HepG2 (cell line): ENCODE data around the gene STK11. TPM values are rescaled to one million over a fixed set of nuclear protein-coding genes. Genes with fewer than 3 reads are reported as not detected.

Experiments used
- BORCS8-MEF2B ChIP-seq: sonication (generic); formaldehyde crosslinking; IDR thresholded peaks from 2 replicates; pipeline ENCODE4 v1.8.0; 2022; ENCODE audit warnings: mild to moderate bottlenecking, missing genetic modification reagents
- DR1 ChIP-seq: sonication (generic); formaldehyde crosslinking; IDR thresholded peaks from 2 replicates; pipeline ENCODE4 v1.8.0; 2021; ENCODE audit warnings: mild to moderate bottlenecking, missing genetic modification reagents, inconsistent platforms
- GFI1 ChIP-seq: sonication (generic); formaldehyde crosslinking; IDR thresholded peaks from 2 replicates; pipeline ENCODE4 v1.5.0; 2020; ENCODE audit warnings: missing genetic modification reagents, mild to moderate bottlenecking, borderline replicate concordance
- HDAC1 ChIP-seq: sonication (generic); formaldehyde crosslinking; IDR thresholded peaks from 2 replicates; pipeline ENCODE4 v1.5.1; 2020; ENCODE audit warnings: mild to moderate bottlenecking, missing genetic modification reagents
- HDAC6 ChIP-seq: fragments of 200-600 bp; sonication (generic); IDR thresholded peaks from 2 replicates; pipeline ENCODE4 v1.7.0; 2017; ENCODE audit warnings: mild to moderate bottlenecking, antibody characterized with exemption, low read length, low read depth
- IKZF4 ChIP-seq: sonication (generic); formaldehyde crosslinking; IDR thresholded peaks from 2 replicates; pipeline ENCODE4 v1.5.1; 2020; ENCODE audit warnings: borderline replicate concordance, mild to moderate bottlenecking, low read depth, missing genetic modification reagents; ENCODE audit errors: not compliant biosample characterization
- NFE2 ChIP-seq: sonication (generic); formaldehyde crosslinking; IDR thresholded peaks from 2 replicates; pipeline ENCODE4 v1.4.0; 2020; ENCODE audit warnings: missing genetic modification reagents
- NR2F6 ChIP-seq, 2 experiments: IDR thresholded peaks; 2 replicates each; pipeline ENCODE4 v1.6.1; 2016; ENCODE audit warnings: antibody characterized with exemption in 1 of 2, mild to moderate bottlenecking in 1 of 2
- PRMT3 ChIP-seq: sonication (generic); formaldehyde crosslinking; IDR thresholded peaks from 2 replicates; pipeline ENCODE4 v1.8.1; 2022; ENCODE audit warnings: low read depth, mild to moderate bottlenecking, moderate library complexity, missing genetic modification reagents, borderline replicate concordance
- RARG ChIP-seq: sonication (generic); formaldehyde crosslinking; IDR thresholded peaks from 2 replicates; pipeline ENCODE4 v1.4.0; 2020; ENCODE audit warnings: low read depth, mild to moderate bottlenecking, missing genetic modification reagents
- RFXANK ChIP-seq: IDR thresholded peaks from 2 replicates; pipeline ENCODE4 v1.6.1; 2016
- SALL2 ChIP-seq: sonication (generic); formaldehyde crosslinking; IDR thresholded peaks from 2 replicates; pipeline ENCODE4 v1.8.1; 2023; ENCODE audit warnings: mild to moderate bottlenecking, missing genetic modification reagents, inconsistent platforms
- THAP8 ChIP-seq: sonication (generic); formaldehyde crosslinking; IDR thresholded peaks from 2 replicates; pipeline ENCODE4 v1.5.1; 2020; ENCODE audit warnings: missing genetic modification reagents, mild to moderate bottlenecking, borderline replicate concordance
- TMF1 ChIP-seq: sonication (generic); formaldehyde crosslinking; IDR thresholded peaks from 2 replicates; pipeline ENCODE4 v1.8.1; 2022; ENCODE audit warnings: low read depth, missing genetic modification reagents
- XBP1 ChIP-seq: sonication (generic); formaldehyde crosslinking; IDR thresholded peaks from 2 replicates; pipeline ENCODE4 v1.5.0; 2020; ENCODE audit warnings: missing genetic modification reagents
- ZBED4 ChIP-seq: sonication (generic); formaldehyde crosslinking; IDR thresholded peaks from 2 replicates; pipeline ENCODE4 v1.4.0; 2020; ENCODE audit warnings: missing genetic modification reagents, borderline replicate concordance
- ZBTB4 ChIP-seq: sonication (generic); formaldehyde crosslinking; IDR thresholded peaks from 2 replicates; pipeline ENCODE4 v1.4.0; 2020; ENCODE audit warnings: missing genetic modification reagents, mild to moderate bottlenecking, borderline replicate concordance
- ZFP36L1 ChIP-seq: sonication (generic); formaldehyde crosslinking; IDR thresholded peaks from 2 replicates; pipeline ENCODE4 v1.8.0; 2022; ENCODE audit warnings: mild to moderate bottlenecking, missing genetic modification reagents, moderate library complexity
- ZMYM4 ChIP-seq: sonication (generic); formaldehyde crosslinking; IDR thresholded peaks from 2 replicates; pipeline ENCODE4 v1.8.1; 2023; ENCODE audit warnings: mild to moderate bottlenecking, missing genetic modification reagents
- ZNF354B ChIP-seq: sonication (generic); formaldehyde crosslinking; IDR thresholded peaks from 2 replicates; pipeline ENCODE4 v1.8.0; 2022; ENCODE audit warnings: mild to moderate bottlenecking, missing genetic modification reagents
- ZNF720 ChIP-seq: sonication (generic); formaldehyde crosslinking; IDR thresholded peaks from 2 replicates; pipeline ENCODE4 v1.4.0; 2020; ENCODE audit warnings: missing genetic modification reagents
- ZNF780A ChIP-seq: sonication (generic); formaldehyde crosslinking; IDR thresholded peaks from 2 replicates; pipeline ENCODE4 v1.8.0; 2022; ENCODE audit warnings: mild to moderate bottlenecking, missing genetic modification reagents, moderate library complexity
- polyA plus RNA-seq, 8 experiments: library from polyadenylated mRNA; depleted of rRNA in 3 of 8; stranded (reverse) in 7 of 8; unstranded in 1 of 8; fragments of >200 nt; fragmentation: Illumina TruSeq in 4 of 8; extraction: Trizol in 4 of 8; gene quantifications; 2 replicates each; pipeline versions ENCODE4 v1.2.1 to v1.2.3, GENCODE V29; 2011 to 2016; ENCODE audit warnings: low read depth in 4 of 8, missing spikeins in 1 of 8, mixed read lengths in 1 of 8; ENCODE audit not compliant: insufficient read depth in 1 of 8
- total RNA-seq, 5 experiments: library from RNA; depleted of rRNA; stranded (reverse); fragments of >200 nt; fragmentation: Illumina TruSeq; extraction: Trizol; gene quantifications; 2 replicates each; pipeline ENCODE4 v1.2.3, GENCODE V29; 2016; ENCODE audit warnings: low read depth in 1 of 5

STK11 gene
- total and polyA plus RNA-seq, 2 of the 13 experiments (the other 11 are each of a cell fraction or from before 2014, with no cell fraction given), result 27.5 to 43.6 TPM

GRCh38 chr19:1173845-1174809 is 31.5 kb upstream of the STK11 start, which contains the start of gene SBNO2 (continued):
- peak; percentile 17 for TF ChIP-seq HDAC1 (CRISPR knock-in tag)
- TF ChIP-seq TMF1 (CRISPR knock-in tag), result no peak
- TF ChIP-seq RARG (CRISPR knock-in tag), result no peak
- TF ChIP-seq NFE2 (CRISPR knock-in tag), result no peak
- TF ChIP-seq SALL2 (CRISPR knock-in tag), result peak; percentile 53; the same call in 1 of the 2 replicates
- no peak for TF ChIP-seq BORCS8-MEF2B
- TF ChIP-seq RFXANK, result no peak
- TF ChIP-seq THAP8 (CRISPR knock-in tag), result no peak
- no peak for TF ChIP-seq ZNF780A (CRISPR knock-in tag)
- no peak for TF ChIP-seq ZBTB4 (CRISPR knock-in tag)
- TF ChIP-seq HDAC6, result no peak
- TF ChIP-seq ZBED4 (CRISPR knock-in tag), result no peak
- TF ChIP-seq NR2F6 (IDR thresholded peaks at IDR 0.05), result no peak
- no peak for TF ChIP-seq NR2F6 (CRISPR knock-in tag; IDR thresholded peaks at IDR 0.05)
- TF ChIP-seq ZNF720, result no peak
- TF ChIP-seq PRMT3, result no peak
- no peak for TF ChIP-seq ZFP36L1 (CRISPR knock-in tag)
- no peak for TF ChIP-seq XBP1 (CRISPR knock-in tag)
- 0 out of 2 replicates have a peak, but pooled peaks have one; percentile 29 for TF ChIP-seq GFI1 (CRISPR knock-in tag)
- peak; percentile 56; the same call in 1 of the 2 replicates for TF ChIP-seq ZMYM4 (CRISPR knock-in tag)
- TF ChIP-seq DR1 (CRISPR knock-in tag), result peak; percentile 58; the same call in 1 of the 2 replicates
- TF ChIP-seq ZNF354B, result 0 out of 2 replicates have a peak, but pooled peaks have one; percentile 55
- TF ChIP-seq IKZF4 (CRISPR knock-in tag), result no peak
